GM18511 (cell line): ENCODE measurements around the gene SORCS2.

Experiments
- ATAC-seq: cut with Tn5 transposase; IDR thresholded peaks from one replicate; pipeline ENCODE4 v1.9.1; 2021; ENCODE audit warnings: mild to moderate bottlenecking, moderate library complexity; ENCODE audit not compliant: unreplicated experiment

Gene SORCS2

GRCh38 chr4:7668271-7668670 is 475.9 kb downstream of the SORCS2 start:
- no peak for ATAC-seq

GRCh38 chr4:7668826-7669225 is 476.5 kb downstream of the SORCS2 start:
- no peak for ATAC-seq

- no peak for ATAC-seq
Measured at GRCh38 chr4:7672601-7673000, 480.3 kb downstream of the SORCS2 start.

GRCh38 chr4:7673121-7673520 is 480.8 kb downstream of the SORCS2 start:
- ATAC-seq, result no peak

GRCh38 chr4:7674706-7675105 is 482.4 kb downstream of the SORCS2 start:
- ATAC-seq, result no peak

- ATAC-seq, result no peak
Measured at GRCh38 chr4:7675136-7675535, 482.8 kb downstream of the SORCS2 start.

GRCh38 chr4:7675612-7676320 is 483.4 kb downstream of the SORCS2 start:
- no peak for ATAC-seq

- ATAC-seq, result no peak
Measured at GRCh38 chr4:7676398-7676922, 484.1 kb downstream of the SORCS2 start.

GRCh38 chr4:7677086-7677485 is 484.7 kb downstream of the SORCS2 start:
- no peak for ATAC-seq

GRCh38 chr4:7677799-7678301 is 485.5 kb downstream of the SORCS2 start:
- no peak for ATAC-seq

- no peak for ATAC-seq
Measured at GRCh38 chr4:7678318-7678852, 486.0 kb downstream of the SORCS2 start.

GRCh38 chr4:7679406-7680040 is 487.2 kb downstream of the SORCS2 start:
- no peak for ATAC-seq

GRCh38 chr4:7680106-7680505 is 487.8 kb downstream of the SORCS2 start:
- no peak for ATAC-seq

GRCh38 chr4:7680731-7681130 is 488.4 kb downstream of the SORCS2 start:
- no peak for ATAC-seq

- no peak for ATAC-seq
Measured at GRCh38 chr4:7683126-7683703, 490.9 kb downstream of the SORCS2 start.

- no peak for ATAC-seq
Measured at GRCh38 chr4:7684294-7684693, 492.0 kb downstream of the SORCS2 start.

GRCh38 chr4:7686070-7686870 is 493.9 kb downstream of the SORCS2 start:
- no peak for ATAC-seq

- no peak for ATAC-seq
Measured at GRCh38 chr4:7687006-7687405, 494.7 kb downstream of the SORCS2 start.

GRCh38 chr4:7687796-7688195 is 495.5 kb downstream of the SORCS2 start:
- no peak for ATAC-seq

- no peak for ATAC-seq
Measured at GRCh38 chr4:7689773-7690693, 497.7 kb downstream of the SORCS2 start.
